ENCODE data around the gene CXCL12.

CXCL12 gene

DNA sequence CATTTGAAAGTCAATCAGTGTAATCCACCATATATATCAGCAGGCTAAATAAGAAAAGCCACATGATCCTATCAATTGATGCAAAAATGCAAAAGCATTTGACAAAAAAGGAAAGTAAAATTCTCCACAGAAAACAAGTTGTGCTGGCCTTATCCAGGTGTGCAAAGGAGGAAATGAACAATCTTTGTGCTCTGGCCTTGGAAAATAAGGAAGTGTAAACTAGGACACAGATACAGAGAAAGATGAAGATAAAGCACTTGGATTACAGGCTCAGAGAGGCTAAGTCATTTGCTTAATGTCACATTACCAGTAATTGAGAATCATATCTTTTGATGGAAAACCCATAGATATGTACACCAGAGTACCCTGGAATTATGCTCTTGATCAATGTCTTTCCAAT lies 54.5 kb downstream of the CXCL12 start:
- no peak for DNase-seq

DNA sequence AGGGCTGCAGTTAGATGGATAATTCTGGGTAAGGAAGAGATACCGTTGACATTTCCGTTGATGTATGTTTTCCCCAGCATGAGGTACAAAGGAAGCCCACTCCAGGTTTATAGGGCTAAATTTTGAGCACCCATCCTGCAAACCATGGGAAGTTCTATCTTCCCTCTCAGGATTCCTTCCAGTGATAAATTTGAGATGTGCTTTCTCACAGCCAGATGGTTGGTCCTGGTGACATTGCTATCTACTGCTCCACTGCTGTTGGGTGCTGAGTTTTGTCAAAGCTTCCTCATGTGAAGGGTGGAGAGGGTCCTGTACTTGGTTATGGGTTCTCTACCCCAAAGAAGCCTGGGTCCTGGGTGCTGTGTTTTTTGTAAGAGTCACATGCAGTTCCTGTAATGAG lies 57.4 kb downstream of the CXCL12 start:
- DNase-seq = no peak

Data from NCI-H526 (cell line).